ENCODE results near the gene F7.
A peak's percentile ranks its signal among the peaks of the same experiment; 100 is the strongest.

F7 gene

GRCh38 chr13:113141601-113141970 lies 36.0 kb downstream of the F7 start:
- no peak for DNase-seq

GRCh38 chr13:113142876-113143275 lies 37.3 kb downstream of the F7 start:
- DNase-seq, result no peak

DNA sequence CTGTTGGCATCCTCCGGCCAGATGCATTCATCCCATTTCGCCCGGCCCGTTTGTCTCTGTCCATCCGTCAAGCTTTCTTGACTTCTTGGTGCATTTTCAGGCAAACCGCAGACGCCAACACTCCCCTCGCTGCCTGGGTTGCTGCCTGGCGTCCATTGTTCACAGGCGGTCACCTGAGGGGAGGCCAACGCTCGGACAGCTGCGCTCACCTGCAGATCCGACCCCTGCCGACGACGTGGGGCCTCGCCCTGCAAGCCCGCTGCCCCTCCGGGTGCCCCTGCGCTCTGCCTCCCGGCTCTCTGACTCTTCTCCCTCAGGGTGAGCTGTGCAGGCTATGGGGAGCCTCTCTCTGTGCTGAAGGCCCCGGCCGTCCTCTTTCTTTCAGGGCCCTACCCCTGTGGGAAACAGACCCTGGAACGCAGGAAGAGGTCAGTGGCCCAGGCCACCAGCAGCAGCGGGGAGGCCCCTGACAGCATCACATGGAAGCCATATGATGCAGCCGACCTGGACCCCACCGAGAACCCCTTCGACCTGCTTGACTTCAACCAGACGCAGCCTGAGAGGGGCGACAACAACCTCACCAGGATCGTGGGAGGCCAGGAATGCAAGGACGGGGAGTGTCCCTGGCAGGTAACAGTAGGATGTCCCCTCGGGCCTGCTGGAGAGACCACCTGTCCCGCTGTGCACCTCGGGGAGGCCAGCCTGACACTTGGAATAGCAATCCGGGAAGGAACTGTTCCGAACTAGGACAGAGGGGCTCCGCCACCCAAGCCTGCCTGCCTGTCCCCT lies 38.1 kb downstream of the F7 start:
- DNase-seq, result no peak

GRCh38 chr13:113144255-113144629 lies 38.7 kb downstream of the F7 start:
- DNase-seq, result no peak

- no peak for DNase-seq
These were observed 39.9 kb downstream of the F7 start for GRCh38 chr13:113145496-113145895.

DNA sequence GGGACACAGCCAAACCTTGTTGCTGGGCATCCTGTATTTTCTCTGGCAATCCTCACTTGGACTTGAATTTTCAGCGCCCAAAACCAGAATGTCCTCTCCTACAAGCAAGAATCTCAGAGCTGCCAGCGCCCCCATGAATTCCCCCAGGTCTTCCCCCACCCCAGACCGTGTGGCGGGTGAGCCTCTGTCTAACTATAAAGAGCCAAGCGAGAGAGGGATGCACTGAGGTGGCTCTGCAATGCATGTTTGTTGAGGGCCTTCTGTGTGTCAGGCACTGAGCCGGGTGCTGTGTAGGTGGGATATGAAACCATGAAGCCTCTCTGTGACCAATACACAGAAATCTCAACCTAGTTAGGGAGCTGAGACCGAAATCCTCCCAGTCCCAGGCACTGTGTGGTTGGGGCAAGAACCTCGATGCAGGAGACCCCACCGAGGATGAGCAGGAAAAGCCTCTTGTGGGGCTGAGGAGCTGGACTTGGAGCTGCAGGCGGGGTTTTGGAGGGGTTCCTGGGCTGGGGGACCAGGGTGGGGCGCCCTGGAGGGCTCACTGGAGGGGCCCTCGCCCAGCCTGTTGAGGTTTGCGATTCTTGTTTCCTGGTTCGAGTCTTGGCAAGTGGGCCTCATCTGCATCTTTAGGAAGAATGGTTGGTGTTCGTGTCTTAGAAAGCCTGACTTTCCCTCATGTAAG lies 40.5 kb downstream of the F7 start:
- no peak for DNase-seq

DNA sequence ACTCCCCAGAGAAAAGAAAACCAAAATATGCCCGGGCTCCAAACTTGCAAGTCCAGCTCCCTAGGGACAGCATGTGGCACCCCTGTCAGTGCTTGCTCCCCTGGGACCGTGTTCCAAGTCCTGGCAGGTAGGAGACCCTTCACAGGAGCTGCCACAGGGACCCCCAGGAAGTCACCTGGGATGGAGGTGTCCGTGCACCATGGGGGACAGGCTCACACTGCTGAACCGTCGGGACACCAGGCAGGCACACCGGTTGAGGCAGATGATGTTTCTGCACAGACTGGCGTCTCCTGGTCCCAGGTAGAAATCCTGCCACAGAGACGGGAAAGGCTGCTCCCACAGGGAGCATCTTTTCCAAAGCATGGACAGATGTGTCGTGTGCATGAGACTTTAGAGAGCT lies 41.2 kb downstream of the F7 start:
- no peak for DNase-seq

DNA sequence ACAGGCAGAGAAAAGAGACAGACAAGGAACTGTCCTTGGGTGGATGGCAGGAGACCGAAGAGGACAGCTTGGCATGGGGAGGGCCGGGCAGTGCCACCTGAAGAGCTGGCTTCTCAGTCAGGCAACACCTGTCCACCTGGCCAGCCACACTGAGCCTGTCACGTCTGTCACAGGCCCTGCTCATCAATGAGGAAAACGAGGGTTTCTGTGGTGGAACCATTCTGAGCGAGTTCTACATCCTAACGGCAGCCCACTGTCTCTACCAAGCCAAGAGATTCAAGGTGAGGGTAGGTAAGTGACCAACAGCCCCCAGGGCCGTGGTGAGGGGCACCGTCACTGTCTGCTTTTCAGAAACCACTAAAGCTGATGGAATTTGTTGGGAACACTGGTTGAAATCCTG lies 41.6 kb downstream of the F7 start:
- DNase-seq, result no peak

- no peak for DNase-seq
These were observed 42.8 kb downstream of the F7 start for GRCh38 chr13:113148407-113148806.

DNA sequence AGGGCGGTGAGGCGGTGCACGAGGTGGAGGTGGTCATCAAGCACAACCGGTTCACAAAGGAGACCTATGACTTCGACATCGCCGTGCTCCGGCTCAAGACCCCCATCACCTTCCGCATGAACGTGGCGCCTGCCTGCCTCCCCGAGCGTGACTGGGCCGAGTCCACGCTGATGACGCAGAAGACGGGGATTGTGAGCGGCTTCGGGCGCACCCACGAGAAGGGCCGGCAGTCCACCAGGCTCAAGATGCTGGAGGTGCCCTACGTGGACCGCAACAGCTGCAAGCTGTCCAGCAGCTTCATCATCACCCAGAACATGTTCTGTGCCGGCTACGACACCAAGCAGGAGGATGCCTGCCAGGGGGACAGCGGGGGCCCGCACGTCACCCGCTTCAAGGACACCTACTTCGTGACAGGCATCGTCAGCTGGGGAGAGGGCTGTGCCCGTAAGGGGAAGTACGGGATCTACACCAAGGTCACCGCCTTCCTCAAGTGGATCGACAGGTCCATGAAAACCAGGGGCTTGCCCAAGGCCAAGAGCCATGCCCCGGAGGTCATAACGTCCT lies 43.4 kb downstream of the F7 start:
- no peak for DNase-seq

- no peak for DNase-seq
These were observed 44.3 kb downstream of the F7 start for GRCh38 chr13:113149711-113150549.

GRCh38 chr13:113150550-113151365 lies 45.2 kb downstream of the F7 start:
- no peak for DNase-seq

GRCh38 chr13:113151745-113152690 lies 46.4 kb downstream of the F7 start:
- peak in 1 of 2 donors; percentile 26 for DNase-seq

DNA sequence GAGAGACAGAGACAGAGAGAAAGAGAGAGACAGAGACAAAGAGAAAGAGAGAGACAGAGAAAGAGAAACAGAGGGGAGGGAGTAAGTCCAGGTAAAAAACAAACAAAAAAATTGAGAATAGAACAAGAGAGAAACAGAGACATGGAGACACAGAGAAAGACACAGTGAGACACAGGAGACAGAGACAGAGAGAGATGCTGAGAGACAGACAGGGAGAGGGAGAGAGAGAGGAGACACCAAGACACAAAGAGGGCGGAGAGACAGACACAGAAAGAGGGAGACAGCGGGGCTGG lies 47.0 kb downstream of the F7 start:
- DNase-seq, result no peak

- DNase-seq, result no peak
These were observed 47.6 kb downstream of the F7 start for GRCh38 chr13:113152984-113153809.

DNA sequence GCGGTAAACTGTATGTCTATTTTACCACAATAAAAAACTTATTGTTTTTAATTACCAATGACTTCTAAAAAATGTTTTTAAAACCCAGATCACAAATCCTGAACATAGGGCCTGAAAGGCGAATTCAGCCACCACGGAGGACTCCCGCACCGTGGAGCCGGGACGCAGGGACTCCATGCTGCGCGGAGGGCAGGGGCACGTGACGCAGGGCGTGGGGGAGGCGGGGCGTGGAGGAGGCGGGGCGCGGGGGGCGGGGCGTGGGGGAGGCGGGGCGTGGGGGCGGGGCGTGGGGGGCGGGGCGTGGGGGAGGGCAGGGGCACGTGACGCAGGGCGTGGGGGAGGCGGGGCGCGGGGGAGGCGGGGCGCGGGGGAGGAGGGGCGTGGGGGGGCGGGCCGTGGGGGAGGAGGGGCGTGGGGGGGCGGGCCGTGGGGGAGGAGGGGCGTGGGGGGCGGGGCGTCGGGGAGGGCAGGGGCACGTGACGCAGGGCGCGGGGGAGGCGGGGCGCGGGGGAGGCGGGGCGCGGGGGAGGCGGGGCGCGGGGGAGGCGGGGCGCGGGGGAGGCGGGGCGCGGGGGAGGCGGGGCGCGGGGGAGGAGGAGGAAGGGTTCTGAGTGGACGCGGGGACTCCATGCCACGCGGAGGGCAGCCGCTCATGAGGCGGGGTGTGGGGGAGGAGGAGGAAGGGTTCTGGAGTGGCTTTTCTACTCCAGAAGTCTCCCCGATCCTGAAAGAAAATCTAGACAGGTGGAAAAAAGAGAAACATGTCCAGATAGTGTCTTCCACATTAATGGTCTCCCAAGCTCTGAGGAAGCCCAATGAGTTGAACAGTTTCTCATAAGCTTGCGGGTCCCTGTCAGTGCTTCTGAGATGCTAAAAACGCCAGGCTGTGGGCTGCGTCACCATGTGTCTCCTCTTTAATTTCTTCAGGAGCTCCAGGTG lies 48.5 kb downstream of the F7 start:
- peak; percentile 66 to 73 for DNase-seq

DNA sequence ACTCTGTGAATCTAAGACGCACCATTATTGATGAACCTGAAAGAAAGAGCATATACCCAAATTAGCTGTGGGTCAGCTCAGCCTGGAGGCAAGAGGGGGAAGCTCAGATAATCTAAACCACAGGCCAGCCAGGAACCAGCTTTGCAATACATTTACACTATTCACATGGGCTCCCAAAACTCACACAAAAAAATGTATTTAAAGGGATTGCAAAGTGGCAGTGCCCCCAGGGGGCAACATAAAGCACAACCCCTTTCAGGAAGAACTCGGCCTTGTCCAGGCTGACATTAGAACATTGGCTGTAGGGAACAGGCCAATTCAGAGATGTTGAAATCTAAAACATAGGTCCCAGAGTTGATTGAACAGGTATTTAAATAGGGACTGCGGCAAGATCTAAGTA lies 49.6 kb downstream of the F7 start:
- DNase-seq, result no peak

GRCh38 chr13:113155982-113156655 lies 50.5 kb downstream of the F7 start:
- no peak for DNase-seq

Data from CD4-positive, alpha-beta T cell treated with Interleukin-4 for 1 hour (primary cell).